Loucy (cell line): ENCODE results near the gene TMEM134.

Source experiments
- EZH2phosphoT487 ChIP-seq: fragments of 200-600 bp; IDR thresholded peaks from 2 replicates; pipeline ENCODE4 v1.6.1; 2018; ENCODE audit warnings: antibody characterized with exemption, mild to moderate bottlenecking, moderate library complexity, borderline replicate concordance
- TF ChIP-seq, protein P1 (sequence below): fragments of 200-600 bp; sonication (generic); conservative IDR thresholded peaks from 2 replicates; pipeline ENCODE4 v1.5.1; 2014; ENCODE audit warnings: mild to moderate bottlenecking, antibody characterized with exemption, low read length

DNA sequence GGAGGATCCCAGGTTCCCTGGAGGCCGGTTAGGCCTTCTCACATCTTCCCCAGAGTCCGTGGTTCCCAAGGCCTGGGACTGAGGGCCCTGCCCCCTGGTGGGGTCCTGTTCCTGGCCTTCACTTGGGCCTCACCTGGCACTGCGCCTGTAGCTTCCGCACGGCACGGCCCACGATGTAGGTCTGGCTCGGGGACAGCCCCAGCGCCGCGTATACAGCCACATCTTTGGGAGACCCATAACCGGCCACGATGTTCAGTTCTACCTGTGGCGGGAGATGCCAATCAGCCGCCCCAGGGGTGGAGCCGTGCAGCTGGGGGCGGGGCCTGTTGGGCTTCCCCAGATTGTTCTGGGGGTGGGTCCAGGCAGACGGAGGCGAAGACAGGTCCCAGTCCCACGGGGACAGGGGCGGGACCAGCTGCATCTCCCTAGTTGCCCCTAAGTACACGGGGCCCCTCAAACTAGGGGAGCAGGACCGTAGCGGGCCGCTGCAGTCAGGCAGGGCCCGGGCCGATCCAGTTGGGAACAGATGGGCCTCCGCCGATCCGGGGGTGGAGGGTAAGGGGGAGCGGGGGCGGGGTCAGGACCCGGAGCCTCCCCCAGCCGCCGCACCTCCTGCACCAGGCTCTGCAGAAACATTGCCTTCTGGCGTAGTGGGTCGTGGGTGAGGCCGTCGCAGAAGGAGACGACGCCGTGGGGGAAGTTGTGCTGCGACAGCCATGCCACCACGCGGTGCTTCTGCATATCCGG, 23.9 kb upstream of the TMEM134 start:
- TF ChIP-seq, protein P1, sequence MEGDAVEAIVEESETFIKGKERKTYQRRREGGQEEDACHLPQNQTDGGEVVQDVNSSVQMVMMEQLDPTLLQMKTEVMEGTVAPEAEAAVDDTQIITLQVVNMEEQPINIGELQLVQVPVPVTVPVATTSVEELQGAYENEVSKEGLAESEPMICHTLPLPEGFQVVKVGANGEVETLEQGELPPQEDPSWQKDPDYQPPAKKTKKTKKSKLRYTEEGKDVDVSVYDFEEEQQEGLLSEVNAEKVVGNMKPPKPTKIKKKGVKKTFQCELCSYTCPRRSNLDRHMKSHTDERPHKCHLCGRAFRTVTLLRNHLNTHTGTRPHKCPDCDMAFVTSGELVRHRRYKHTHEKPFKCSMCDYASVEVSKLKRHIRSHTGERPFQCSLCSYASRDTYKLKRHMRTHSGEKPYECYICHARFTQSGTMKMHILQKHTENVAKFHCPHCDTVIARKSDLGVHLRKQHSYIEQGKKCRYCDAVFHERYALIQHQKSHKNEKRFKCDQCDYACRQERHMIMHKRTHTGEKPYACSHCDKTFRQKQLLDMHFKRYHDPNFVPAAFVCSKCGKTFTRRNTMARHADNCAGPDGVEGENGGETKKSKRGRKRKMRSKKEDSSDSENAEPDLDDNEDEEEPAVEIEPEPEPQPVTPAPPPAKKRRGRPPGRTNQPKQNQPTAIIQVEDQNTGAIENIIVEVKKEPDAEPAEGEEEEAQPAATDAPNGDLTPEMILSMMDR, result no peak
- TF ChIP-seq EZH2phosphoT487, result no peak
